T-cell (primary cell): Measurements from ENCODE around the gene SLC9B2. TPM values are rescaled to one million over a fixed set of nuclear protein-coding genes. Genes with fewer than 3 reads are reported as not detected.
A peak's percentile ranks its signal among the peaks of the same experiment; 100 is the strongest.

Source experiments
- ATAC-seq, 4 experiments: fragments of 200-7000 bp in 3 of 4; fragments of 150-1000 bp in 1 of 4; cut with Tn5 transposase; replicated peaks in 1 of 4; 1 replicate in 3 of 4; 2 replicates in 1 of 4; pipeline ENCODE4 v1.10.0; 2021; ENCODE audit warnings: moderate library complexity in 3 of 4, mild to moderate bottlenecking in 2 of 4, moderate number of reproducible peaks in 1 of 4
- CTCF ChIA-PET, 2 donors: fragments of 300-600 bp; sonication (Branson Sonifier 250); formaldehyde crosslinking; loops; one replicate each; lab custom pipeline; 2022; ENCODE audit warnings: antibody characterized with exemption in 2 of 2; lab: Charles Lee
- POLR2A ChIA-PET, 2 donors: fragments of 300-600 bp; sonication (Branson Sonifier 250); formaldehyde crosslinking; loops; one replicate each; lab custom pipeline; 2022; ENCODE audit warnings: antibody characterized with exemption in 2 of 2; lab: Charles Lee
- DNase-seq, 35 experiments: peaks; one replicate each; pipeline versions ENCODE4 v3.0.0 to v3.0.0-alpha.2; 2013 to 2023
- H3K27ac ChIP-seq: one replicate; pipeline ENCODE4 v1.5.1; 2013; ENCODE audit warnings: low read length
- H3K27me3 ChIP-seq, 2 experiments: replicated peaks in 1 of 2; 1 replicate in 1 of 2; 2 replicates in 1 of 2; pipeline versions ENCODE4 v1.6.1 to v1.7.0; 2013; ENCODE audit warnings: low read length in 1 of 2, mixed read lengths in 1 of 2; ENCODE audit not compliant: control insufficient read depth in 2 of 2, insufficient read depth in 2 of 2; ENCODE audit errors: extremely low read depth in 1 of 2
- H3K36me3 ChIP-seq, 2 donors: 1 replicate in 1 of 2; 2 replicates in 1 of 2; pipeline versions ENCODE4 v1.6.1 to v1.7.0; 2013; ENCODE audit warnings: low read length in 1 of 2; ENCODE audit not compliant: control insufficient read depth in 2 of 2, insufficient read depth in 1 of 2; ENCODE audit errors: extremely low read depth in 1 of 2
- H3K4me1 ChIP-seq, 2 experiments: 1 replicate in 1 of 2; 2 replicates in 1 of 2; pipeline versions ENCODE4 v1.6.1 to v1.7.0; 2013; ENCODE audit warnings: low read length in 2 of 2, mixed read lengths in 1 of 2; ENCODE audit not compliant: insufficient read depth in 2 of 2, control insufficient read depth in 1 of 2; ENCODE audit errors: extremely low read depth in 1 of 2
- H3K4me3 ChIP-seq, 2 donors: 1 replicate in 1 of 2; 2 replicates in 1 of 2; pipeline versions ENCODE4 v1.5.1 to v1.7.0; 2013; ENCODE audit warnings: mild to moderate bottlenecking in 2 of 2, low read length in 1 of 2, moderate library complexity in 1 of 2; ENCODE audit not compliant: control insufficient read depth in 1 of 2; ENCODE audit errors: extremely low read depth in 1 of 2
- H3K9me3 ChIP-seq: 2 replicates; pipeline ENCODE4 v1.7.0; 2013
- H3K27ac Mint-ChIP-seq, 2 donors: one replicate each; pipeline ENCODE4 v1.8.0; 2020 to 2021; ENCODE audit warnings: mild to moderate bottlenecking in 2 of 2, mixed read lengths in 2 of 2
- H3K27me3 Mint-ChIP-seq, 2 donors: one replicate each; pipeline ENCODE4 v1.8.0; 2021 to 2022; ENCODE audit warnings: mixed read lengths in 2 of 2
- H3K36me3 Mint-ChIP-seq: one replicate; pipeline ENCODE4 v1.8.0; 2021; ENCODE audit warnings: mixed read lengths
- H3K4me1 Mint-ChIP-seq, 3 donors: one replicate each; pipeline ENCODE4 v1.8.0; 2020 to 2022; ENCODE audit warnings: mixed read lengths in 3 of 3, mild to moderate bottlenecking in 1 of 3
- H3K4me3 Mint-ChIP-seq, 3 donors: one replicate each; pipeline ENCODE4 v1.8.0; 2020 to 2022; ENCODE audit warnings: mild to moderate bottlenecking in 3 of 3, mixed read lengths in 3 of 3, moderate library complexity in 3 of 3
- H3K9me3 Mint-ChIP-seq, 3 donors: one replicate each; pipeline ENCODE4 v1.8.0; 2020 to 2022; ENCODE audit warnings: mixed read lengths in 3 of 3
- WGBS: methylation state at CpG from one replicate; pipeline ENCODE4 v1.1.5; 2013; ENCODE audit warnings: missing lambda C conversion rate; ENCODE audit not compliant: insufficient coverage; 5-methylcytosine and 5-hydroxymethylcytosine counted together
- total RNA-seq, 35 experiments: library from RNA in 6 of 35; stranded (reverse) in 6 of 35; fragments of 120-200 nt in 1 of 35; gene quantifications; one replicate each; pipeline versions ENCODE4 v1.2.1 to v1.2.4 and lab custom pipeline; 2013 to 2026

SLC9B2 gene, protein sequence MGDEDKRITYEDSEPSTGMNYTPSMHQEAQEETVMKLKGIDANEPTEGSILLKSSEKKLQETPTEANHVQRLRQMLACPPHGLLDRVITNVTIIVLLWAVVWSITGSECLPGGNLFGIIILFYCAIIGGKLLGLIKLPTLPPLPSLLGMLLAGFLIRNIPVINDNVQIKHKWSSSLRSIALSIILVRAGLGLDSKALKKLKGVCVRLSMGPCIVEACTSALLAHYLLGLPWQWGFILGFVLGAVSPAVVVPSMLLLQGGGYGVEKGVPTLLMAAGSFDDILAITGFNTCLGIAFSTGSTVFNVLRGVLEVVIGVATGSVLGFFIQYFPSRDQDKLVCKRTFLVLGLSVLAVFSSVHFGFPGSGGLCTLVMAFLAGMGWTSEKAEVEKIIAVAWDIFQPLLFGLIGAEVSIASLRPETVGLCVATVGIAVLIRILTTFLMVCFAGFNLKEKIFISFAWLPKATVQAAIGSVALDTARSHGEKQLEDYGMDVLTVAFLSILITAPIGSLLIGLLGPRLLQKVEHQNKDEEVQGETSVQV
- total RNA-seq: 10 to 100 TPM; 17.8 to 23.5 (median 19.9) TPM
- 20.8 TPM for total RNA-seq (2013)
- total RNA-seq (lab: John Stamatoyannopoulos, UW): 12.6 to 94.1 (median 20.8) reads per million in 29 experiments

DNA sequence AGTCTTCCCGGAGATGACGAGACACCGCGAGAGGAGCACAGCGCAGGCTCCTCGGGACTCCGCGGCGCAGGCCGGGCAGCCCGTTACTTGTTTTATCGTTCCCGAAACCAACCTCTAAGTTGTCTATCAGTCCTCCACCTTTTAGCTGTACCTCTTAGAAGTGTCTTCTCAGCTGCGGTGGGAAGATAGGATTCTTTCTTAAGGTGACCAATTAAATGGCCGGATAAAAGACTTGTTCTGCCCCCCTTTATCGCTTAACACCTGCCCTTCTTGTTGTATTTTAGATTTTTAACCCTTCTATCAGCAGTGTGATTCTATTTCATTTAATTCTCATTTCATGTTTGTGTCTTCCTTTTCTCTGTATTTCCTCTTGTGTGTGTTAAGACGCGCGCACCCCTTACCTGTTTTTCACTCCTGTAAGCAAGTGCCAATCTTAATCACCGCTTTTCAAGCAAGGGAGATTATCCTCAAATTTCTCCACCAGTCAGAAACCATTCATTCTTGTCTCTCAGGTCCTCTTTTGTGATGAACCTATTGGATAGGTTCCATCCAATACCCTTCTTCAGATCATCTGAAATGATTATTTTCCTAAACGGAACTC is at the start of gene SLC9B2:
Gene SLC9B2, minus strand, starts transcription at position 15 of the 601 bp plus-strand sequence. CDS start 9,211 bp downstream, outside the sequence.
- Mint-ChIP-seq H3K27me3 (no peaks in the 10 kb centered on the region), H3K27ac (peak within 1 kb of the TSS; percentile 98 to 99), H3K4me3 (peak within 1 kb of the TSS; percentile 85 to 96 (median 88)), H3K4me1 (peaks cover 43 to 55% (median 52%) of the 10 kb centered on the region in 3 donors), H3K9me3 (no peaks in the 10 kb centered on the region), H3K36me3 (peaks cover 11% of the 10 kb centered on the region)
- ChIA-PET CTCF (interaction anchor here (0.6 to 2.9 kb wide), 8 partner anchors 15 to 1715 kb away, joined by 3 to 13 read pairs (median 4); partner anchors contain the start of genes BDH2 (in 1 of the 2), CISD2 (in 1 of the 2) and UBE2D3 (in 1 of the 2)), POLR2A (interaction anchor here in 1 of 2 donors (0.6 to 1.0 kb wide), 5 partner anchors 197 to 755 kb away, joined by 3 to 5 read pairs (median 3); partner anchors contain the start of gene MANBA)
- WGBS: 5% methylated on average over 15 of the region's 21 CpGs
- Histone ChIP-seq H3K36me3 (no peaks in the 10 kb centered on the region), H3K4me3 (peak within 1 kb of the TSS; percentile 77 to 84), H3K27ac (peak within 1 kb of the TSS; percentile 98), H3K9me3 (no peaks in the 10 kb centered on the region), H3K27me3 (no peaks in the 10 kb centered on the region), H3K4me1 (peaks cover 9 to 12% of the 10 kb centered on the region in 2 experiments)
- peak; percentile 62 to 64 (median 63) for ATAC-seq
- peak in 6 of 35 experiments; percentile 11 to 53 (median 40) for DNase-seq

DNA sequence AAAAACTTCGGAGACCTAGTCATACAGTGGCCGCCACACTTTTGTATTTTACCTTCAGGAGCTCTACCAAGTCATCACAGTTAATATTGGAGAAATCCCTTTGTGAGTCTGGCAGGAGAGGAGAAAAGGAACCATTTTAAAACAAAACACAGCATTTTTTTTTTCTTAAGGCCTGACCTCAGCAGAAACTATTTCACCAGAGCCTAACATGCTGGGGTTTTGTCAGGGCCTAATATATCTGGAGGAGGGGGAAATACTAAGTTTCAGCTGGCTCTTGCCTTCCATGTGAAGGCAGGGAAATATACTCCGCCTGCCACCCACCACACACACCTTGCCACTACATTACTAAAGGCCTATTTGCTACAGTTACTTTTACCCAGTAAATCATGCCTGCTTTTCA is 49.6 kb upstream of the SLC9B2 start:
- ChIA-PET CTCF (no interaction called here), POLR2A (interaction anchor here in 1 of 2 donors (0.6 to 0.8 kb wide), 2 partner anchors 721 to 1921 kb away, joined by 4 to 7 read pairs; no protein-coding TSS in a partner anchor)
- Histone ChIP-seq H3K36me3 (no peaks in the 10 kb centered on the region), H3K27me3 (no peaks in the 10 kb centered on the region), H3K27ac (no peak overlapping the region), H3K4me1 (no peaks in the 10 kb centered on the region), H3K4me3 (no peak overlapping the region), H3K9me3 (peaks cover 2% of the 10 kb centered on the region)
- Mint-ChIP-seq H3K9me3 (peaks cover 8 to 20% (median 9%) of the 10 kb centered on the region in 3 donors), H3K4me3 (no peak overlapping the region), H3K4me1 (no peaks in the 10 kb centered on the region), H3K27ac (no peak overlapping the region), H3K27me3 (no peaks in the 10 kb centered on the region), H3K36me3 (peaks cover 10% of the 10 kb centered on the region)
- ATAC-seq: no peak
- no peak for DNase-seq
- no CpG with 5 or more reads among the region's 3 CpGs for WGBS

DNA sequence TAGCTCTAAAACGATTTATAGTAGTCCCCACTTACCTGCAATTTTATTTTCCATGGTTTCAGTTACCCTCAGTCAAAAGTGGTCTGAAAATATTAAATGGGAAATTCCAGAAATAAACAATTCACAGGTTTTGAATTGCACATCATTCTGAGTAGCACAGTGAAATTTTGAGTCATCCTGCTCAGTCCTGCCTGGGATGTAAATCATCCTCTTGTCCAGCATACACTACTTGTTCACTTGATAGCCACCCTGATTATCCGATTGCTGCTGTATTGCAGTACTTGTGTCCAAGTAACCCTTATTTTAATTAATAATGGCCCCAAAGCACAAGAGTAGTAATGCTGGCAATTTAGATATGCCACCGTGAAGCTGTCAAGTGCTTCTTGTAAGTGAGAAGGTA is 46.6 kb upstream of the SLC9B2 start:
- Histone ChIP-seq H3K27ac (no peak overlapping the region), H3K27me3 (no peaks in the 10 kb centered on the region), H3K4me1 (no peaks in the 10 kb centered on the region), H3K4me3 (no peak overlapping the region), H3K36me3 (no peaks in the 10 kb centered on the region), H3K9me3 (no peaks in the 10 kb centered on the region)
- peaks cover 4% of the 10 kb centered on the region for H3K36me3 Mint-ChIP-seq
- H3K4me1 Mint-ChIP-seq: no peaks in the 10 kb centered on the region
- H3K9me3 Mint-ChIP-seq: peaks cover 4 to 10% (median 4%) of the 10 kb centered on the region in 3 donors
- H3K4me3 Mint-ChIP-seq: no peak overlapping the region
- no CpG with 5 or more reads among the region's 3 CpGs for WGBS
- no peaks in the 10 kb centered on the region for H3K27me3 Mint-ChIP-seq
- ChIA-PET CTCF (interaction anchor here in 1 of 2 donors (0.9 kb wide), 1 partner anchor 675 kb away, joined by 3 read pairs; no protein-coding TSS in a partner anchor), POLR2A (no interaction called here)
- DNase-seq (no peak), ATAC-seq (no peak)
- H3K27ac Mint-ChIP-seq: no peak overlapping the region

DNA sequence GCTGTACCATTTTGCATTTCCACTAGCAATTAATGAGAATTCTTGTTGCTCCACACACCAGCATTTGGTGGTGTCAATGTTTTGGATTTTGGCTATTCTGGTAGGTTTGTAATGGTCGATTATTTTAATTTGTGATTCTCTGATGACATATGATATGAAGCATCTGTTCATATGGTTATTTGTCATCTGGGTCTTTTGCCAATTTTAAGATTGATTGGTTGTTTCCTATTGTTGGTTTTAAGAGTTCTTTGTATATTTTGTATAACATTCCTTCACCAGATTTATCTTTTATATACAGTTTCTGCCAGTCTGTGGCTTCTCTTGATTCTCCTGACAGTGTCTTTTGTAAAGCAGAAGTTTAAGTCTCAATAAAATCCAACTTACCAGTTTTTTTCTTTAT is 41.6 kb upstream of the SLC9B2 start:
- Histone ChIP-seq H3K4me3 (no peak overlapping the region), H3K27me3 (no peaks in the 10 kb centered on the region), H3K4me1 (no peaks in the 10 kb centered on the region), H3K9me3 (no peaks in the 10 kb centered on the region), H3K27ac (no peak overlapping the region), H3K36me3 (no peaks in the 10 kb centered on the region)
- no peaks in the 10 kb centered on the region for H3K27me3 Mint-ChIP-seq
- no peak overlapping the region for H3K4me3 Mint-ChIP-seq
- WGBS: 100% methylated on average over 1 of the region's 1 CpG
- no peaks in the 10 kb centered on the region for H3K36me3 Mint-ChIP-seq
- POLR2A ChIA-PET: no interaction called here
- no peaks in the 10 kb centered on the region for H3K9me3 Mint-ChIP-seq
- CTCF ChIA-PET: no interaction called here
- DNase-seq (no peak), ATAC-seq (no peak)
- H3K27ac Mint-ChIP-seq: no peak overlapping the region
- H3K4me1 Mint-ChIP-seq: no peaks in the 10 kb centered on the region

DNA sequence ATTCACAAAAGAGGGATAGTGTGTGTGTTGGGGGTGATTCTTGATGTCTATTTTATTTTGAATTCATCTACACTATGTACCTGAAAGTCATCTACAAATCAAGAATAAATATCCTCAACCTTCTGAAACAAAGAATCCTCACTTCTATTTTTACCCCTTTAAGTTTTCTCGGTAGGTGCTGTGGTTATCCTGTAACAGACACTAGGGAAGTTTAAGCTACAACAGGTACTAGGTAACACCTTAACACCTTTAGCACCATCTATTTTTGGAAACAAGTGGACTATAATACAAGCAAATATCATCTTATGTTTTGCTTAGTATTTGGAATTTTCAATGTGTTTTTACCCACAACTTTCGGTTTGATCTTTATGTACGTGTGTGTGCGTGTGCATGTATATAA is 35.0 kb upstream of the SLC9B2 start:
- ATAC-seq: no peak
- Mint-ChIP-seq H3K36me3 (no peaks in the 10 kb centered on the region), H3K9me3 (no peaks in the 10 kb centered on the region), H3K27ac (no peak overlapping the region), H3K4me1 (no peaks in the 10 kb centered on the region), H3K4me3 (no peak overlapping the region), H3K27me3 (no peaks in the 10 kb centered on the region)
- Histone ChIP-seq H3K4me3 (no peak overlapping the region), H3K4me1 (no peaks in the 10 kb centered on the region), H3K9me3 (no peaks in the 10 kb centered on the region), H3K36me3 (no peaks in the 10 kb centered on the region), H3K27ac (no peak overlapping the region), H3K27me3 (no peaks in the 10 kb centered on the region)
- ChIA-PET CTCF (no interaction called here), POLR2A (no interaction called here)
- WGBS: no CpG with 5 or more reads among the region's 4 CpGs
- DNase-seq: no peak

DNA sequence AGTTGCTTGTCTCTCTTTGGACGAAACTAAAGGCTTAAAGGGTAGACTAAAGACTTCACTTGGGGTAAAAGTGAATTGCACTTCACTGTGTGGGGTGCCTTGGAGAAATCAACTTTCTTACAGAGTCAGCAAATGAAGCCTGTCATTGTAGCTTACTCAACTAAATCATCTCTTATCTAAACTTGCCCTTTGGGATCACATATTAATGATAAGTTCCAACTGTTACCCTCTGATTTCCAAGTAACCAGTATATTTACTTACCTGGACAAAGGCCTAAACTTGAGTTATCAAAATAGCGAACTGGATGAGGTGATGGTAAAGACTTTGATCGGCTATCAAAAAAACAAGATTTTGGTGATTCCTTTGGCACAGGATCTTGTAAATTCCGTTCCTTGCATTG is 32.0 kb upstream of the SLC9B2 start:
- no peaks in the 10 kb centered on the region for H3K9me3 ChIP-seq
- ChIA-PET CTCF (interaction anchor here (0.6 to 0.7 kb wide), 3 partner anchors 8 to 756 kb away, joined by 3 to 5 read pairs (median 5); no protein-coding TSS in a partner anchor), POLR2A (no interaction called here)
- Mint-ChIP-seq H3K4me1 (peaks cover 3 to 4% (median 4%) of the 10 kb centered on the region in 3 donors), H3K4me3 (no peak overlapping the region), H3K36me3 (no peaks in the 10 kb centered on the region), H3K27me3 (no peaks in the 10 kb centered on the region), H3K9me3 (no peaks in the 10 kb centered on the region), H3K27ac (no peak overlapping the region)
- DNase-seq (no peak), ATAC-seq (no peak)
- no peak overlapping the region for H3K4me3 ChIP-seq
- H3K27me3 ChIP-seq: no peaks in the 10 kb centered on the region
- no peaks in the 10 kb centered on the region for H3K36me3 ChIP-seq
- no peak overlapping the region for H3K27ac ChIP-seq
- H3K4me1 ChIP-seq: no peaks in the 10 kb centered on the region
- WGBS: 100% methylated on average over 1 of the region's 4 CpGs
